ENCODE data around the gene WNK2.

- TF ChIP-seq, protein P1, sequence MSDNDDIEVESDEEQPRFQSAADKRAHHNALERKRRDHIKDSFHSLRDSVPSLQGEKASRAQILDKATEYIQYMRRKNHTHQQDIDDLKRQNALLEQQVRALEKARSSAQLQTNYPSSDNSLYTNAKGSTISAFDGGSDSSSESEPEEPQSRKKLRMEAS (IDR thresholded peaks at IDR 0.05): no peak
- TF ChIP-seq CTCF (IDR thresholded peaks at IDR 0.05) (no peak), REST (IDR thresholded peaks at IDR 0.05) (no peak), SMC3 (IDR thresholded peaks at IDR 0.05) (no peak), RNF2 (IDR thresholded peaks at IDR 0.05; ENCODE audit: borderline replicate concordance, low read depth) (no peak), SREBF2 (IDR thresholded peaks at IDR 0.05) (no peak), JUN (IDR thresholded peaks at IDR 0.05) (no peak), MYC (IDR thresholded peaks at IDR 0.05; ENCODE audit: borderline replicate concordance, low read length) (no peak)
- TF ChIP-seq, protein P2, sequence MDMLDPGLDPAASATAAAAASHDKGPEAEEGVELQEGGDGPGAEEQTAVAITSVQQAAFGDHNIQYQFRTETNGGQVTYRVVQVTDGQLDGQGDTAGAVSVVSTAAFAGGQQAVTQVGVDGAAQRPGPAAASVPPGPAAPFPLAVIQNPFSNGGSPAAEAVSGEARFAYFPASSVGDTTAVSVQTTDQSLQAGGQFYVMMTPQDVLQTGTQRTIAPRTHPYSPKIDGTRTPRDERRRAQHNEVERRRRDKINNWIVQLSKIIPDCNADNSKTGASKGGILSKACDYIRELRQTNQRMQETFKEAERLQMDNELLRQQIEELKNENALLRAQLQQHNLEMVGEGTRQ (IDR thresholded peaks at IDR 0.05): no peak
Observed at GRCh38 chr9:93217706-93218105, 33.8 kb downstream of the WNK2 start.
